ENCODE results near the gene CCDC33.

GRCh38 chr15:74269362-74270035, 33.4 kb downstream of the CCDC33 start:
- no peak for TF ChIP-seq EP300 (IDR thresholded peaks at IDR 0.05)
- no peak for TF ChIP-seq CTCF (IDR thresholded peaks at IDR 0.05)
- no peak for TF ChIP-seq POLR2A (IDR thresholded peaks at IDR 0.05)
- TF ChIP-seq POLR2AphosphoS5 (IDR thresholded peaks at IDR 0.05), result no peak
